Measurements from ENCODE around the gene WDR54.

DNA sequence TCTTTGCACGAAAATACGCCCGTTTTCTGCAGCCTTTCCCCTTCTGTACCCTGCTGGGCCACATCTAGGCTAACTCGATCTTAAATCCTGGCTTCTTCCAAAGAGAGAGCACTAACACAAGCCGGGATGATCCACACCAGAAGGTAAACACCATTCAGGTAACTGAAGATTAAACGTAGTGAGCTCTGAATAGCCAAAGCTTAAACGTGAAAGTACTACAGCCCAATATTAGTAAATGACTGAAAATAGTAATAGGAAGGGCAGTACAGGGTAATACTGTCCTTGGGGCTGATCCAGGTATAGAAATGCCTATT, 51.4 kb downstream of the WDR54 start:
- no peak for TF ChIP-seq POLR2A (IDR thresholded peaks at IDR 0.05)
- TF ChIP-seq, protein P1, sequence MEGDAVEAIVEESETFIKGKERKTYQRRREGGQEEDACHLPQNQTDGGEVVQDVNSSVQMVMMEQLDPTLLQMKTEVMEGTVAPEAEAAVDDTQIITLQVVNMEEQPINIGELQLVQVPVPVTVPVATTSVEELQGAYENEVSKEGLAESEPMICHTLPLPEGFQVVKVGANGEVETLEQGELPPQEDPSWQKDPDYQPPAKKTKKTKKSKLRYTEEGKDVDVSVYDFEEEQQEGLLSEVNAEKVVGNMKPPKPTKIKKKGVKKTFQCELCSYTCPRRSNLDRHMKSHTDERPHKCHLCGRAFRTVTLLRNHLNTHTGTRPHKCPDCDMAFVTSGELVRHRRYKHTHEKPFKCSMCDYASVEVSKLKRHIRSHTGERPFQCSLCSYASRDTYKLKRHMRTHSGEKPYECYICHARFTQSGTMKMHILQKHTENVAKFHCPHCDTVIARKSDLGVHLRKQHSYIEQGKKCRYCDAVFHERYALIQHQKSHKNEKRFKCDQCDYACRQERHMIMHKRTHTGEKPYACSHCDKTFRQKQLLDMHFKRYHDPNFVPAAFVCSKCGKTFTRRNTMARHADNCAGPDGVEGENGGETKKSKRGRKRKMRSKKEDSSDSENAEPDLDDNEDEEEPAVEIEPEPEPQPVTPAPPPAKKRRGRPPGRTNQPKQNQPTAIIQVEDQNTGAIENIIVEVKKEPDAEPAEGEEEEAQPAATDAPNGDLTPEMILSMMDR (IDR thresholded peaks at IDR 0.05), result no peak

Data from adrenal gland (tissue), 5 donors.